Stromal cell of bone marrow (primary cell): ENCODE measurements around the gene PEX19.

Experiments used
- DNase-seq: peaks from one replicate; pipeline ENCODE4 v3.0.0-alpha.2; 2012; ENCODE audit warnings: low read depth

Gene PEX19

GRCh38 chr1:160277330-160277729 is 7.6 kb downstream of the PEX19 start:
- no peak for DNase-seq

DNA sequence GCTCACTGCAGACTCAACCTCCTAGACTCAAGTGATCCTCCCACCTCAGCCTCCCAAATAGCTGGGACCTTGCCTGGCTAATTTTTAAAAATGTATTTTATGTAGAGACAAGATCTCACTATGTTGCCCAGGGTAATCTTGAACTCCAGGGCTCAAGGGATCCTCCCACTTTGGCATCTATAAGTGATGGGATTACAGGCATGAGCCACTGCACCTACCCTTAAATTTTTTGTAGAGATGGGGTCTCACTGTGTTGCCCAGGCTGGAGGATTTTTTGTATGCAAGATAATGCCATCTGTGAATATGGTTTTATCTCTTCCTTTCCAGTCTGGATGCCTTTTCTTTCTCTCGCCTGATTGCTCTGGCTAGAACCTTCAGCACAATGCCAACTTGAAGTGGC is 13.9 kb downstream of the PEX19 start:
- no peak for DNase-seq

GRCh38 chr1:160267284-160267991 is 17.5 kb downstream of the PEX19 start:
- DNase-seq: no peak

DNA sequence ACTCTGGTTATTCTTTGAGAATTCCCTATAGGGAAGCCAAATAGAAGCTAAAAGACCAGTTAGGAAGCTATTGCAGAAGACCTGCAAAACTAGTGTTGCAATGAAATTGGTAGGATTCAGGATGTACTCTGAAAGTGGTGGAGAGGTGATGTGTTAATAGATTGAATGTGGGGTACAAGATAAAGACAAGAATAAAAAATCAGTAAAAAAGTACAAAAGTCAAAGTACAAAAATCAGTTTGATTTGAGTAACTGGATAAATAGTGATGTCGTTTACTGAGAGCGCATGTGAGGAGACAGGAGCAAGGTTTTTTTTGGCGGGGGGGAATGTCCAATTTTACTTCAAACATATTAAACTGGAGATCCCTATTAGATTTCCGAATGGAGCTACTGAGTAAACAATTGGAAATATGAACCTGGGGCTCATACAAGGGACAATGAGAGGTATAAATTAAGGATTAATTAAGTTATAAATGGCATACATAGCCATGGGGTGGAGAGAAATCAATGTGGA is 20.1 kb downstream of the PEX19 start:
- no peak for DNase-seq

GRCh38 chr1:160261893-160262794 is 22.8 kb downstream of the PEX19 start, which contains the start of gene DCAF8:
Gene DCAF8 (minus strand): TSS chr1:160262549. CDS start chr1:160244008, 18,541 bp downstream.
- peak; percentile 96 for DNase-seq

DNA sequence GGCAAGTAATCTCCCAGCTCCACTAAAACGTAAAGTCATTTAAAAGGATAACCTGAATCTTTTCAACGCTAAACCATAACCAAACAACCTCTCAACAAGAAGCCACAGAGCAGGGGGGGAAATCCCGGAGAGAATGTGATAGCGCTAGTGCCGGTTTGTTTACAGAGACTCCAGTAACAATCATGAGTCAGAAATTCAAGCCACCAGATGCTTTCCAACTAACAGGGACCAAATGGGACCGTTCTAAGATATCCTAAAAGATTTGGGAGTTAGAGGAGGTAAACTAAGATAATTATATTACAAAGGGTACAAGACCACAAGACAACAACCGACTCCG is 23.4 kb downstream of the PEX19 start:
- DNase-seq: peak; percentile 61

GRCh38 chr1:160260406-160261382 is 24.2 kb downstream of the PEX19 start:
- DNase-seq: peak; percentile 70

DNA sequence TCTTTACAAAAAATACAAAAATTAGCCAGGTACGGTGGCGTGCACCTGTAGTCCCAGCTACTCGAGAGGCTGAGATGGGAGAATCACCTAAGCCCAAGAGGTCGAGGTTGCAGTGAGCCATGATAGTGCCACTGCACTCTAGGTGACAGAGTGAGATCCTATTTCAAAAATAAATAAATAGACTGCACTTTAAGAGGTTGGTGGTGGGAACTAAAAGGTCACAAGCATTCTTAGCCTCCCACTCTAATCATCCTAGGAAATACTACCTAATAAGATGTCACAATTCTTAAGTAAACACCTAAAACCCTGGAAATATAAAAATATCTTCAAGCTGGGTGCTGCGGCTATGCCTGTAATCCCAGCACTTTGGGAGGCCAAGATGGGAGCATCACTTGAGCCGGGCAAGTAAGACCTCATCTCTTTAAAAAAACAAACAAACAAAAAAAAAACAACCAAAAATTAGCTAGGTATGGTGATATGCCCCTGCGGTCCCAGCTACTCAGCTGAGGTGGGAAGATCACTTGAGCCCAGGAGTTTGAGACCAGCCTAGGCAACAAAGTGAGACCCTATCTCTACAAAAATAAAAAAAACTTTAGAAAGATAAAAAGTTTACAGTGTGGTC is 26.6 kb downstream of the PEX19 start:
- DNase-seq: no peak

DNA sequence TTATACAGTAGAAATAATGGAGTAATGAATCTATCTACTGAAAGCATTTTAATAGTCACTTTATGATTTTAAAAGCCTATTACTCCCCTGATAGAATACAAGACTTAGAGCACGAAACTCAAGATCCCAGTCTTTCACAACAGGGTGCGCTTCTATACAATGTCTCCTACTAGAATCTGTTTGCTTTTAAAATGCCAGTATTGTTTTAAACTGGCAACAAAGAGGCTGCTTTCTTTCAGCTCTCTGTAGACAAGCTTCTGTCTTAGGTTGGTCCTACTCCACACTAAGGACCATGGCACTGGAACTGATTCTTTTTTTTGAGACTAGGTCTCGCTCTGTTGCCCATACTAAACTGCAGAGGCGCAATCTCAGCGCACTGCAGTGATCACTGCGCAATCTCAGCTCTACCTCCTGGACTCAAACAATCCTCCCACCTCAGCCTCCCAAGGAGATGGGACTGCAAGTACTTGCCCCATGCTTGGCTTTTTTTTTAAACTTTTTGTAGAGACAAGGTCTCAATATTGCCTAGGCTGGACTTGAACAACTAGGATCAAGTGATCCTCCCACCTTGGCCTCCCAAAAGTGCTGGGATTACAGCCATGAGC is 27.4 kb downstream of the PEX19 start:
- DNase-seq: no peak

DNA sequence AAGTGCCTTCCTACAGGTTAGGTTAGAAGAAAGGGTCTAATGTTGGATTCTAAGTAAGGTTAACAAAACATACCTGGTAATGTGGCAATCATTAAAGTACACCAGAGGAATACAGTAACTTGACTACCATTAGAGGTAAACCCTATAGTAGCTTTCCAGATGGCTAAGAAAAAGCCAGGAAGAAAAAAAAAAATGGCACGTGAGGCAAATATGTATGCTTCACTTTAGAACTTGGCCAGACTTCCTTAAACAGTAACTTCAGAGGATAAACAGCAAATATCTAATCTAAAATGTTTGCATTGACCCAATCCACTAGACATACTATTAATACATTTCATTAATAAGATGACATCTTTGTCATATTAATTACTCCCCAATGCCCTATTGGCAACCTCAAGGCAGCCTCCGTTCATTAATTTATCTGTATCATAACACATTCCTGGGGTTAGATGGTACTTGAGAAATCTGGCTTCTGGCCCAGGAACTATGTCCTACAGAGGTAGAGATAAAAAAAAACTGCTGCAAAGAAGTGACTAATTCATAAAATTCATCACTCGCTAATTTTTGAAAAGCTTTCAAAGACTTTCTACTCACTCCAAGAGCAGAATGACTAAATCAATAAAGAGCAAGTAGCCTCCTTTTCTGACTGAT is 28.4 kb downstream of the PEX19 start:
- no peak for DNase-seq

- DNase-seq: no peak
These were observed 29.1 kb downstream of the PEX19 start for GRCh38 chr1:160255781-160256300.

- DNase-seq: peak; percentile 65
These were observed 33.0 kb downstream of the PEX19 start for GRCh38 chr1:160251687-160252526.

GRCh38 chr1:160251011-160251410 is 33.9 kb downstream of the PEX19 start:
- DNase-seq: no peak

- DNase-seq: no peak
These were observed 37.9 kb downstream of the PEX19 start for GRCh38 chr1:160247053-160247452.

GRCh38 chr1:160245434-160245833 is 39.5 kb downstream of the PEX19 start:
- DNase-seq: no peak

DNA sequence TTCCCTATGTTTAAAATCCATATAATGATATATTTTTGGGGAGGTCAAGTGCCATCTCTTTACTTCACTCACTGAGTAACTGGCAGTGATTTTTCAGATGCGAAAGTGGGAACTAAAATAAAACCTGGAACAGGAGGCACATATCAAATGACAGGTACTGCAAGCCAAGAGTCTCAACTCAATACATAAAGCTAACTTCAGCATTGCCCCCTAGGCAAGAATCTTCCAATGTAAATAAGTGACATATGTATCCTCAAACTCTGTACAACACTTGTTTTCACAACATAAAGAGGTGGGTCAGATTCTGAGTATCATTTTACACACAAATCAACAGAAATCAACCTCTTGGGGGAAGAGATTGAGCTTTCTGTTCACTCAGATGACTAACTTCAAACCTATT is 40.7 kb downstream of the PEX19 start:
- DNase-seq: no peak

GRCh38 chr1:160243767-160244166 is 41.2 kb downstream of the PEX19 start:
- DNase-seq: no peak

- no peak for DNase-seq
These were observed 45.2 kb downstream of the PEX19 start for GRCh38 chr1:160239582-160240299.

- DNase-seq: no peak
These were observed 46.5 kb downstream of the PEX19 start for GRCh38 chr1:160238408-160238807.
